H1 (cell line): Measurements from ENCODE around the gene ASXL2. TPM values are rescaled to one million over a fixed set of nuclear protein-coding genes. Genes with fewer than 3 reads are reported as not detected.

ENCODE experiments used
- CTCF ChIA-PET: fragments of 300-600 bp; sonication (Branson Sonifier 250); formaldehyde crosslinking; loops from one replicate; lab custom pipeline; 2021; ENCODE audit not compliant: partially characterized antibody; lab: Charles Lee
- POLR2A ChIA-PET: fragments of 300-600 bp; sonication (Branson Sonifier 250); formaldehyde crosslinking; loops from one replicate; lab custom pipeline; 2021; ENCODE audit warnings: inconsistent platforms; ENCODE audit not compliant: partially characterized antibody; lab: Charles Lee
- DNase-seq, 2 experiments: peaks; one replicate each; pipeline versions ENCODE4 v3.0.0 to v3.0.0-alpha.2; 2010 to 2022; ENCODE audit warnings: low spot score in 2 of 2, low read depth in 1 of 2, mixed read lengths in 1 of 2
- FAIRE-seq: peaks from 2 replicates; lab custom pipeline; 2011; peaks lifted over from hg19 to GRCh38; lab: Jason Lieb, UNC
- H2AFZ ChIP-seq: 2 replicates; pipeline ENCODE4 v1.8.1; 2012; ENCODE audit warnings: low read length, inconsistent platforms
- H2AK5ac ChIP-seq: 2 replicates; pipeline ENCODE4 v1.6.1; 2013; ENCODE audit warnings: low read depth, low read length
- H2BK120ac ChIP-seq: replicated peaks from 2 replicates; pipeline ENCODE3; 2013; ENCODE audit warnings: low read depth, low read length, inconsistent platforms
- H2BK12ac ChIP-seq: 2 replicates; pipeline ENCODE4 v1.6.1; 2013; ENCODE audit warnings: low read depth, low read length
- H2BK15ac ChIP-seq: 2 replicates; pipeline ENCODE4 v1.6.1; 2013; ENCODE audit warnings: low read length
- H2BK20ac ChIP-seq: 2 replicates; pipeline ENCODE4 v1.6.1; 2013; ENCODE audit warnings: low read length
- H2BK5ac ChIP-seq: 2 replicates; pipeline ENCODE4 v1.6.1; 2013; ENCODE audit warnings: low read depth, low read length
- H3K14ac ChIP-seq: 2 replicates; pipeline ENCODE4 v1.6.1; 2013; ENCODE audit warnings: inconsistent platforms; ENCODE audit not compliant: insufficient read length
- H3K18ac ChIP-seq: 2 replicates; pipeline ENCODE4 v1.6.1; 2013; ENCODE audit warnings: low read length; ENCODE audit errors: extremely low read depth
- H3K23ac ChIP-seq: 2 replicates; pipeline ENCODE4 v1.6.1; 2013; ENCODE audit warnings: inconsistent platforms; ENCODE audit not compliant: insufficient read length
- H3K23me2 ChIP-seq: 2 replicates; pipeline ENCODE4 v1.6.1; 2013; ENCODE audit warnings: low read depth, low read length
- H3K27ac ChIP-seq: 2 replicates; pipeline ENCODE4 v1.6.1; 2011; ENCODE audit warnings: low read depth, low read length, inconsistent platforms
- H3K27me3 ChIP-seq, 4 experiments: replicated peaks in 1 of 4; 1 replicate in 1 of 4; 2 replicates in 3 of 4; pipeline versions ENCODE4 v1.6.1 to v1.8.1; 2011 to 2013; ENCODE audit warnings: low read length in 3 of 4, mild to moderate bottlenecking in 3 of 4, inconsistent platforms in 2 of 4, mixed read lengths in 2 of 4, moderate library complexity in 1 of 4; ENCODE audit not compliant: control insufficient read depth in 3 of 4, insufficient read depth in 3 of 4; ENCODE audit errors: extremely low read depth in 1 of 4
- H3K36me3 ChIP-seq, 4 experiments: 2 replicates each; pipeline versions ENCODE4 v1.6.1 to v1.8.1; 2011 to 2013; ENCODE audit warnings: mild to moderate bottlenecking in 4 of 4, low read length in 3 of 4, moderate library complexity in 2 of 4, control low read depth in 1 of 4, inconsistent platforms in 1 of 4; ENCODE audit not compliant: insufficient read depth in 4 of 4, control insufficient read depth in 2 of 4
- H3K4ac ChIP-seq: replicated peaks from 2 replicates; pipeline ENCODE3; 2013; ENCODE audit warnings: low read length, low read depth, mixed read lengths, inconsistent platforms; ENCODE audit not compliant: insufficient read length
- H3K4me1 ChIP-seq, 4 experiments: replicated peaks in 1 of 4; 1 replicate in 1 of 4; 2 replicates in 3 of 4; pipeline versions ENCODE4 v1.6.1 to v1.8.1; 2011 to 2013; ENCODE audit warnings: low read length in 3 of 4, inconsistent platforms in 2 of 4, mixed read lengths in 1 of 4; ENCODE audit not compliant: insufficient read depth in 4 of 4, control insufficient read depth in 3 of 4
- H3K4me2 ChIP-seq, 2 experiments: 2 replicates each; pipeline versions ENCODE4 v1.6.1 to v1.8.1; 2011 to 2013; ENCODE audit warnings: low read depth in 2 of 2, low read length in 2 of 2, control low read depth in 1 of 2, inconsistent platforms in 1 of 2, mild to moderate bottlenecking in 1 of 2; ENCODE audit not compliant: insufficient read depth in 1 of 2
- H3K4me3 ChIP-seq, 4 experiments: fragments of 200-600, 300-600 bp in 1 of 4; sonication (generic), shearing (Covaris generic), sonication (Bioruptor Twin) in 1 of 4; 2 replicates each; pipeline versions ENCODE4 v1.5.1 to v1.8.1; 2011 to 2016; ENCODE audit warnings: low read length in 4 of 4, low read depth in 3 of 4, control low read depth in 2 of 4, inconsistent platforms in 2 of 4, mild to moderate bottlenecking in 2 of 4, mixed read lengths in 1 of 4, moderate library complexity in 1 of 4; ENCODE audit not compliant: insufficient read depth in 2 of 4; ENCODE audit errors: extremely low read depth in 1 of 4
- H3K56ac ChIP-seq: replicated peaks from 2 replicates; pipeline ENCODE3; 2013; ENCODE audit warnings: low read depth, mild to moderate bottlenecking, mixed read lengths, low read length, inconsistent platforms; ENCODE audit not compliant: insufficient read length
- H3K79me1 ChIP-seq: 2 replicates; pipeline ENCODE4 v1.6.1; 2013; ENCODE audit warnings: low read depth, low read length, control low read depth
- H3K79me2 ChIP-seq, 2 experiments: 2 replicates each; pipeline versions ENCODE4 v1.6.1 to v1.8.1; 2012 to 2013; ENCODE audit warnings: low read length in 2 of 2, mild to moderate bottlenecking in 2 of 2, inconsistent platforms in 1 of 2; ENCODE audit not compliant: insufficient read depth in 2 of 2, control insufficient read depth in 1 of 2
- H3K9ac ChIP-seq, 4 experiments: replicated peaks in 1 of 4; 1 replicate in 1 of 4; 2 replicates in 3 of 4; pipeline versions ENCODE4 v1.6.1 to v1.8.1; 2011 to 2013; ENCODE audit warnings: low read depth in 3 of 4, low read length in 3 of 4, control low read depth in 2 of 4, mild to moderate bottlenecking in 2 of 4, moderate library complexity in 2 of 4, inconsistent platforms in 1 of 4; ENCODE audit errors: extremely low read depth in 1 of 4
- H3K9me3 ChIP-seq, 2 experiments: 2 replicates each; pipeline versions ENCODE4 v1.6.1 to v1.8.1; 2012 to 2013; ENCODE audit warnings: mild to moderate bottlenecking in 2 of 2, moderate library complexity in 2 of 2, control low read depth in 1 of 2, inconsistent platforms in 1 of 2, low read depth in 1 of 2, low read length in 1 of 2, mixed read lengths in 1 of 2; ENCODE audit not compliant: insufficient read depth in 2 of 2
- H4K20me1 ChIP-seq, 2 experiments: replicated peaks in 1 of 2; 2 replicates each; pipeline versions ENCODE3 to v1.8.1; 2011 to 2013; ENCODE audit warnings: inconsistent platforms in 2 of 2, low read length in 2 of 2, mild to moderate bottlenecking in 1 of 2; ENCODE audit not compliant: insufficient read depth in 2 of 2, control insufficient read depth in 1 of 2
- H4K5ac ChIP-seq: 2 replicates; pipeline ENCODE4 v1.6.1; 2013; ENCODE audit warnings: low read length, low read depth, mixed read lengths, inconsistent platforms; ENCODE audit not compliant: insufficient read length
- H4K8ac ChIP-seq: 2 replicates; pipeline ENCODE4 v1.8.0; 2013; ENCODE audit warnings: mild to moderate bottlenecking, moderate library complexity, low read length, inconsistent platforms; ENCODE audit not compliant: insufficient read depth; ENCODE audit errors: extremely low read depth
- H4K91ac ChIP-seq: replicated peaks from 2 replicates; pipeline ENCODE3; 2013; ENCODE audit warnings: low read length, mixed read lengths, inconsistent platforms; ENCODE audit not compliant: insufficient read length
- CHD1 ChIP-seq: IDR thresholded peaks from 2 replicates; pipeline ENCODE4 v1.6.1; 2012; ENCODE audit warnings: low read depth, low read length, improper control_type of control experiment
- CHD2 ChIP-seq: IDR thresholded peaks from 2 replicates; pipeline ENCODE4 v1.6.1; 2012; ENCODE audit warnings: low read length, improper control_type of control experiment
- E2F6 ChIP-seq: IDR thresholded peaks from 2 replicates; pipeline ENCODE4 v1.6.1; 2012; ENCODE audit warnings: inconsistent platforms
- JUND ChIP-seq: IDR thresholded peaks from 2 replicates; pipeline ENCODE4 v1.6.1; 2011; ENCODE audit warnings: mild to moderate bottlenecking, improper control_type of control experiment, low read length
- KDM5A ChIP-seq: fragments of 200-600 bp; IDR thresholded peaks from 2 replicates; pipeline ENCODE4 v1.7.1; 2012; ENCODE audit warnings: mild to moderate bottlenecking, low read length, inconsistent platforms, mixed read lengths
- POU5F1 ChIP-seq: IDR thresholded peaks from 2 replicates; pipeline ENCODE4 v1.6.1; 2011; ENCODE audit warnings: low read depth, mild to moderate bottlenecking, low read length, moderate library complexity
- RAD21 ChIP-seq, 2 experiments: IDR thresholded peaks in 1 of 2; conservative IDR thresholded peaks in 1 of 2; 2 replicates each; pipeline ENCODE4 v1.6.1; 2011; ENCODE audit warnings: low read depth in 2 of 2, low read length in 2 of 2, improper control_type of control experiment in 1 of 2, inconsistent platforms in 1 of 2, mild to moderate bottlenecking in 1 of 2, moderate library complexity in 1 of 2
- SIN3A ChIP-seq, 2 experiments: IDR thresholded peaks in 1 of 2; conservative IDR thresholded peaks in 1 of 2; 2 replicates each; pipeline ENCODE4 v1.6.1; 2011 to 2012; ENCODE audit warnings: low read length in 2 of 2, improper control_type of control experiment in 1 of 2, low read depth in 1 of 2, mild to moderate bottlenecking in 1 of 2
- SIRT6 ChIP-seq: IDR thresholded peaks from one replicate; pipeline ENCODE4 v1.7.1; 2012; ENCODE audit warnings: low read length, inconsistent platforms
- WGBS, 2 experiments: shearing (Covaris generic) in 1 of 2; methylation state at CpG; one replicate each; pipeline versions ENCODE4 v1.1.6 to v1.1.7; 2013 to 2015; ENCODE audit warnings: low lambda C conversion rate in 2 of 2, mixed read lengths in 2 of 2, inconsistent platforms in 1 of 2, low coverage in 1 of 2, missing lambda C conversion rate in 1 of 2; ENCODE audit not compliant: insufficient replicate concordance in 2 of 2, insufficient coverage in 1 of 2, insufficient read length in 1 of 2; ENCODE audit errors: extremely low coverage in 1 of 2, missing lambda C conversion rate in 1 of 2; 5-methylcytosine and 5-hydroxymethylcytosine counted together
- polyA plus RNA-seq, 7 experiments: library from polyadenylated mRNA; depleted of rRNA in 3 of 7; stranded (reverse) in 5 of 7; unstranded in 2 of 7; fragments of >200 nt in 5 of 7; fragments of 200-250 nt in 2 of 7; gene quantifications; 1 replicate in 5 of 7; 2 replicates in 1 of 7; 4 replicates in 1 of 7; pipeline versions ENCODE4 v1.2.1 to v1.2.3, GENCODE V29; 2011 to 2013; ENCODE audit warnings: missing spikeins in 2 of 7, mixed read lengths in 2 of 7
- total RNA-seq: library from RNA; stranded (reverse); fragmentation: NEBNext Ultra II Directional; extraction: Animal tissue kit (Norgen Biotek cat#: 25700); gene quantifications from 2 replicates; pipeline ENCODE4 v1.2.1, GENCODE V29; 2021
- TF ChIP-seq, protein P1 (sequence below): IDR thresholded peaks from 2 replicates; pipeline ENCODE4 v1.6.1; 2011; ENCODE audit warnings: low read depth, mild to moderate bottlenecking, low read length; ENCODE audit not compliant: insufficient read depth

ASXL2 gene
- total and polyA plus RNA-seq, 2 of the 8 experiments (the other 6 are each of a cell fraction or from before 2014, with no cell fraction given) = 7.2 to 41.3 TPM

- no peak overlapping the region for H3K18ac ChIP-seq
- H3K79me2 ChIP-seq = no peaks in the 10 kb centered on the region
- no peak overlapping the region for H2BK20ac ChIP-seq
- no peak overlapping the region for H4K91ac ChIP-seq
- no peak overlapping the region for H2BK12ac ChIP-seq
- no peak overlapping the region for H2BK5ac ChIP-seq
- H2BK120ac ChIP-seq = no peak overlapping the region
- peaks cover 0 to 5% of the 10 kb centered on the region in 2 experiments; a peak in 1 of 4 replicates for H3K9me3 ChIP-seq
- no peak overlapping the region for H3K4me3 ChIP-seq
- no peak overlapping the region for H3K14ac ChIP-seq
- H3K4ac ChIP-seq = no peak overlapping the region
- no peaks in the 10 kb centered on the region for H3K36me3 ChIP-seq
- no peak overlapping the region for H3K23ac ChIP-seq
- no peak overlapping the region for H4K8ac ChIP-seq
- H3K4me2 ChIP-seq = no peak overlapping the region
- no peaks in the 10 kb centered on the region for H3K23me2 ChIP-seq
- no peaks in the 10 kb centered on the region for H3K27me3 ChIP-seq
- no peaks in the 10 kb centered on the region for H4K20me1 ChIP-seq
- DNase-seq (no peak), FAIRE-seq (no peak)
- no peak overlapping the region for H3K56ac ChIP-seq
- H3K79me1 ChIP-seq = no peaks in the 10 kb centered on the region
- WGBS, 2 experiments = 78% methylated on average over 5 of the region's 5 CpGs; no CpG with 5 or more reads in 1 of the 2 experiments
- 0 out of 2 replicates have a peak overlapping the region, but pooled peaks have one; percentile 72 for H2BK15ac ChIP-seq
- ChIA-PET CTCF (interaction anchor here (1.3 to 5.2 kb wide), 4 partner anchors 8 to 100 kb away, joined by 3 to 46 read pairs (median 10); no protein-coding TSS in a partner anchor), POLR2A (no interaction called here)
- peak overlapping the region; percentile 53; the same call in 1 of the 2 replicates for H2AFZ ChIP-seq
- no peak overlapping the region for H3K9ac ChIP-seq
- H4K5ac ChIP-seq = no peak overlapping the region
- H3K4me1 ChIP-seq = no peaks in the 10 kb centered on the region
- H2AK5ac ChIP-seq = no peak overlapping the region
- H3K27ac ChIP-seq = no peak overlapping the region
- TF ChIP-seq SIRT6 (no peak), RAD21 (IDR thresholded peaks at IDR 0.05 in 1 of 2, conservative IDR thresholded peaks at IDR 0.05 in 1 of 2; ENCODE audit: low read depth in 2 of 2, low read length in 2 of 2) (no peak), E2F6 (no peak), CHD1 (no peak), KDM5A (no peak), JUND (no peak), SIN3A (conservative IDR thresholded peaks at IDR 0.05 in 1 of 2, IDR thresholded peaks at IDR 0.05 in 1 of 2; ENCODE audit: low read depth in 1 of 2, low read length in 2 of 2) (no peak), POU5F1 (no peak), CHD2 (no peak)
- TF ChIP-seq, protein P1, sequence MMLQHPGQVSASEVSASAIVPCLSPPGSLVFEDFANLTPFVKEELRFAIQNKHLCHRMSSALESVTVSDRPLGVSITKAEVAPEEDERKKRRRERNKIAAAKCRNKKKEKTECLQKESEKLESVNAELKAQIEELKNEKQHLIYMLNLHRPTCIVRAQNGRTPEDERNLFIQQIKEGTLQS = no peak
These were observed 170.2 kb downstream of the ASXL2 start for GRCh38 chr2:25707927-25708590.
